H9 (cell line): Measurements from ENCODE around the gene RPL19. TPM values are rescaled to one million over a fixed set of nuclear protein-coding genes. Genes with fewer than 3 reads are reported as not detected.

Experiments used
- DNase-seq: peaks from one replicate; pipeline ENCODE4 v3.0.0-alpha.2; 2017
- H2AFZ ChIP-seq: one replicate; pipeline ENCODE4 v1.6.1; 2013; ENCODE audit warnings: mild to moderate bottlenecking, low read length, control low read depth, moderate library complexity
- H2AK5ac ChIP-seq: 2 replicates; pipeline ENCODE4 v1.6.1; 2013; ENCODE audit warnings: low read length, control low read depth, mixed read lengths; ENCODE audit not compliant: insufficient read length
- H2BK120ac ChIP-seq: one replicate; pipeline ENCODE4 v1.6.1; 2013; ENCODE audit warnings: low read depth, mild to moderate bottlenecking, low read length, control low read depth, inconsistent platforms; ENCODE audit not compliant: poor library complexity, severe bottlenecking
- H2BK12ac ChIP-seq: 2 replicates; pipeline ENCODE4 v1.6.1; 2013; ENCODE audit warnings: low read length, control low read depth, mixed read lengths, low read depth; ENCODE audit not compliant: insufficient read length
- H2BK15ac ChIP-seq: 2 replicates; pipeline ENCODE4 v1.6.1; 2013; ENCODE audit warnings: low read depth, low read length, control low read depth
- H2BK20ac ChIP-seq: one replicate; pipeline ENCODE4 v1.6.1; 2013; ENCODE audit warnings: low read depth, mild to moderate bottlenecking, low read length, control low read depth, inconsistent platforms; ENCODE audit not compliant: poor library complexity, severe bottlenecking
- H2BK5ac ChIP-seq: 2 replicates; pipeline ENCODE4 v1.6.1; 2013; ENCODE audit warnings: low read length, control low read depth, mixed read lengths; ENCODE audit not compliant: insufficient read length
- H3K14ac ChIP-seq: 2 replicates; pipeline ENCODE4 v1.6.1; 2013; ENCODE audit warnings: low read length, control low read depth; ENCODE audit not compliant: insufficient read depth
- H3K18ac ChIP-seq: 2 replicates; pipeline ENCODE4 v1.6.1; 2013; ENCODE audit warnings: low read depth, mild to moderate bottlenecking, mixed read lengths, low read length, control low read depth; ENCODE audit not compliant: insufficient read length
- H3K23ac ChIP-seq: 2 replicates; pipeline ENCODE4 v1.6.1; 2013; ENCODE audit warnings: low read length, control low read depth, mixed read lengths, low read depth; ENCODE audit not compliant: insufficient read length
- H3K23me2 ChIP-seq: 2 replicates; pipeline ENCODE4 v1.6.1; 2013; ENCODE audit warnings: low read depth, mild to moderate bottlenecking, mixed read lengths, low read length, control low read depth; ENCODE audit not compliant: insufficient read length, poor library complexity, severe bottlenecking
- H3K27ac ChIP-seq: 2 replicates; pipeline ENCODE4 v1.5.1; 2013; ENCODE audit warnings: low read length, control low read depth, mixed read lengths, low read depth; ENCODE audit not compliant: insufficient read length
- H3K27me3 ChIP-seq: 2 replicates; pipeline ENCODE4 v1.6.1; 2013; ENCODE audit warnings: low read length, control low read depth, inconsistent platforms; ENCODE audit not compliant: insufficient read depth
- H3K4ac ChIP-seq: 2 replicates; pipeline ENCODE4 v1.6.1; 2013; ENCODE audit warnings: low read depth, mild to moderate bottlenecking, control low read depth, inconsistent platforms, low read length, moderate library complexity
- H3K4me1 ChIP-seq: 2 replicates; pipeline ENCODE4 v1.6.1; 2013; ENCODE audit warnings: low read length, control low read depth, inconsistent platforms; ENCODE audit not compliant: insufficient read depth
- H3K4me2 ChIP-seq: 2 replicates; pipeline ENCODE4 v1.6.1; 2013; ENCODE audit warnings: low read length, control low read depth, mixed read lengths; ENCODE audit not compliant: insufficient read length, insufficient read depth
- H3K56ac ChIP-seq: 2 replicates; pipeline ENCODE4 v1.6.1; 2013; ENCODE audit warnings: low read depth, mild to moderate bottlenecking, mixed read lengths, low read length, control low read depth; ENCODE audit not compliant: insufficient read length
- H3K79me1 ChIP-seq: 2 replicates; pipeline ENCODE4 v1.6.1; 2013; ENCODE audit warnings: low read depth, mild to moderate bottlenecking, moderate library complexity, low read length, control low read depth, inconsistent platforms; ENCODE audit not compliant: insufficient read depth, poor library complexity, severe bottlenecking
- H3K79me2 ChIP-seq: 2 replicates; pipeline ENCODE4 v1.6.1; 2013; ENCODE audit warnings: low read length, control low read depth, inconsistent platforms; ENCODE audit not compliant: insufficient read depth
- H3K9ac ChIP-seq: 2 replicates; pipeline ENCODE4 v1.6.1; 2013; ENCODE audit warnings: low read length, control low read depth, mixed read lengths; ENCODE audit not compliant: insufficient read length; ENCODE audit errors: extremely low read depth
- H3K9me3 ChIP-seq: one replicate; pipeline ENCODE4 v1.6.1; 2013; ENCODE audit warnings: low read depth, low read length, inconsistent platforms; ENCODE audit not compliant: control insufficient read depth
- H3T11ph ChIP-seq: one replicate; pipeline ENCODE4 v1.6.1; 2013; ENCODE audit warnings: mild to moderate bottlenecking, low read length, control low read depth, inconsistent platforms
- H4K20me1 ChIP-seq: one replicate; pipeline ENCODE4 v1.6.1; 2013; ENCODE audit not compliant: control insufficient read depth, insufficient read length, insufficient read depth
- H4K5ac ChIP-seq: 2 replicates; pipeline ENCODE4 v1.6.1; 2013; ENCODE audit warnings: low read depth, mild to moderate bottlenecking, mixed read lengths, low read length, control low read depth; ENCODE audit not compliant: insufficient read length
- H4K8ac ChIP-seq: replicated peaks from 2 replicates; pipeline ENCODE4 v1.6.1; 2013; ENCODE audit warnings: low read length, control low read depth, mixed read lengths, low read depth; ENCODE audit not compliant: insufficient read length
- H4K91ac ChIP-seq: 2 replicates; pipeline ENCODE4 v1.6.1; 2013; ENCODE audit warnings: low read depth, mild to moderate bottlenecking, moderate library complexity, mixed read lengths, low read length, control low read depth; ENCODE audit not compliant: insufficient read length
- H3K27ac Mint-ChIP-seq, 3 experiments: 2 replicates in 2 of 3; 3 replicates in 1 of 3; pipeline ENCODE4 v1.8.0; 2020 to 2021; ENCODE audit warnings: mixed read lengths in 3 of 3, mild to moderate bottlenecking in 1 of 3, moderate library complexity in 1 of 3
- H3K27me3 Mint-ChIP-seq: 2 replicates; pipeline ENCODE4 v1.8.0; 2021; ENCODE audit warnings: low read depth, mild to moderate bottlenecking, moderate library complexity, mixed read lengths
- H3K36me3 Mint-ChIP-seq, 3 experiments: 2 replicates in 2 of 3; 3 replicates in 1 of 3; pipeline ENCODE4 v1.8.0; 2020 to 2021; ENCODE audit warnings: low read depth in 3 of 3, mixed read lengths in 3 of 3; ENCODE audit not compliant: insufficient read depth in 1 of 3
- H3K4me1 Mint-ChIP-seq, 2 experiments: 2 replicates each; pipeline ENCODE4 v1.8.0; 2020; ENCODE audit warnings: mixed read lengths in 2 of 2
- H3K4me3 Mint-ChIP-seq, 2 experiments: 2 replicates in 1 of 2; 3 replicates in 1 of 2; pipeline ENCODE4 v1.8.0; 2020 to 2021; ENCODE audit warnings: mild to moderate bottlenecking in 2 of 2, mixed read lengths in 2 of 2, moderate library complexity in 1 of 2
- H3K9me3 Mint-ChIP-seq, 2 experiments: 2 replicates in 1 of 2; 3 replicates in 1 of 2; pipeline ENCODE4 v1.8.0; 2020; ENCODE audit warnings: mild to moderate bottlenecking in 2 of 2, mixed read lengths in 2 of 2, moderate library complexity in 1 of 2
- CTCF ChIP-seq: fragments of 200-600 bp; sonication (generic); conservative IDR thresholded peaks from 3 replicates; pipeline ENCODE4 v1.8.0; 2021; ENCODE audit warnings: antibody characterized with exemption, mild to moderate bottlenecking
- WGBS: extraction: QIAGEN DNeasy Blood & Tissue Kit; methylation state at CpG from one replicate; pipeline ENCODE4 v1.1.7; 2013; ENCODE audit warnings: missing lambda C conversion rate, low lambda C conversion rate, mixed read lengths; ENCODE audit not compliant: insufficient read length; ENCODE audit errors: extremely low coverage; 5-methylcytosine and 5-hydroxymethylcytosine counted together
- total RNA-seq: library from RNA; stranded (reverse); gene quantifications from 2 replicates; pipeline ENCODE4 v1.2.1, GENCODE V29; 2021

The RPL19 gene
- total RNA-seq, 1 experiment from 2014 or later, result 2,038 TPM

GRCh38 chr17:39186481-39187002 lies 13.5 kb upstream of the RPL19 start:
- Histone ChIP-seq H3K56ac (no peak overlapping the region), H4K8ac (no peak overlapping the region), H2BK5ac (no peak overlapping the region), H3T11ph (no peak overlapping the region), H3K14ac (no peak overlapping the region), H2AK5ac (no peak overlapping the region), H3K4me1 (no peaks in the 10 kb centered on the region), H3K79me1 (no peaks in the 10 kb centered on the region), H2AFZ (no peak overlapping the region), H4K5ac (no peak overlapping the region), H3K23me2 (no peaks in the 10 kb centered on the region), H3K79me2 (no peaks in the 10 kb centered on the region), H3K4ac (no peak overlapping the region), H2BK20ac (no peak overlapping the region), H3K18ac (no peak overlapping the region), H4K20me1 (no peaks in the 10 kb centered on the region), H3K23ac (no peak overlapping the region), H3K27ac (no peak overlapping the region), H2BK120ac (no peak overlapping the region), H2BK15ac (no peak overlapping the region), H3K9ac (no peak overlapping the region), H4K91ac (no peak overlapping the region), H3K4me2 (no peak overlapping the region), H3K27me3 (no peaks in the 10 kb centered on the region), H3K9me3 (no peaks in the 10 kb centered on the region), H2BK12ac (no peak overlapping the region)
- no peaks in the 10 kb centered on the region for H3K4me1 Mint-ChIP-seq
- DNase-seq, result no peak
- H3K27me3 Mint-ChIP-seq, result no peaks in the 10 kb centered on the region
- H3K36me3 Mint-ChIP-seq, result peaks cover 20 to 63% (median 44%) of the 10 kb centered on the region in 3 experiments; a peak in 6 of 7 replicates
- H3K9me3 Mint-ChIP-seq, result no peaks in the 10 kb centered on the region
- no CpG with 5 or more reads among the region's 15 CpGs for WGBS
- no peak overlapping the region for H3K27ac Mint-ChIP-seq
- TF ChIP-seq CTCF, result no peak
- no peak overlapping the region for H3K4me3 Mint-ChIP-seq
